HG03457 (cell line): ENCODE data around the gene PRDX5.

Experiments
- ATAC-seq: cut with Tn5 transposase; IDR thresholded peaks from one replicate; pipeline ENCODE4 v1.9.1; 2021; ENCODE audit warnings: moderate number of reproducible peaks; ENCODE audit not compliant: unreplicated experiment

PRDX5 gene

DNA sequence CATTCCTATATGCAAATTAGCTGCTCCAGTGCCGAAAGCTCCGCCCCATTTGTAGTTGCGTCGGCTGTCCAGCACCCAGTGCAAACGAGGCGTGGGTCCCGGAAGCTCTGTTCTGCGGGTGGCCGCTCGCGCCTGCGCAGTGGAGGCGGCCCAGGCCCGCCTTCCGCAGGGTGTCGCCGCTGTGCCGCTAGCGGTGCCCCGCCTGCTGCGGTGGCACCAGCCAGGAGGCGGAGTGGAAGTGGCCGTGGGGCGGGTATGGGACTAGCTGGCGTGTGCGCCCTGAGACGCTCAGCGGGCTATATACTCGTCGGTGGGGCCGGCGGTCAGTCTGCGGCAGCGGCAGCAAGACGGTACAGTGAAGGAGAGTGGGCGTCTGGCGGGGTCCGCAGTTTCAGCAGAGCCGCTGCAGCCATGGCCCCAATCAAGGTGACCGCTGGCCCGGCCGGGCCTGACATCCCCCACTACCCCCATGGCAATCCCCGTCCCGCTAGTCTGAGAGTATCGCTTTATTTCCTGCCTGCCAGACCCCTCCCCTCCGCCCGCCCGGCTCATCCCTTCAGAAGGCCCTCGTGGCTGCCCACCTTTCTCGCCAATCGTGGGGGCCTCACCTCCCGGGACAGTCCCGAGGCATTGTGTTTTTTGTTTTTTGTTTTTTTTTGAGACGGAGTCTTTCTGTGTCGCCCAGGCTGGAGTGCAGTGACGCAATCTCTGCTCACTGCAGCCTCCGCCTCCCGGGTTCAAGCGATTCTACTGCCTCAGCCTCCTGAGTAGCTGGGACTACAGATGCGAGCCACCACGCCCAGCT, at the start of gene PRDX5:
Gene PRDX5 (plus strand): TSS at position 161 of the 805 bp plus-strand sequence. CDS start 95 bp downstream, at position 256.
- peak; percentile 46 for ATAC-seq

- ATAC-seq, result peak; percentile 7
These were observed 48.9 kb upstream of the PRDX5 start for GRCh38 chr11:64268893-64269539.

- ATAC-seq, result peak; percentile 45
These were observed 48.2 kb upstream of the PRDX5 start for GRCh38 chr11:64269540-64270220.

GRCh38 chr11:64275031-64275800, 42.7 kb upstream of the PRDX5 start:
- ATAC-seq, result no peak

GRCh38 chr11:64275841-64276240, 42.1 kb upstream of the PRDX5 start:
- no peak for ATAC-seq

DNA sequence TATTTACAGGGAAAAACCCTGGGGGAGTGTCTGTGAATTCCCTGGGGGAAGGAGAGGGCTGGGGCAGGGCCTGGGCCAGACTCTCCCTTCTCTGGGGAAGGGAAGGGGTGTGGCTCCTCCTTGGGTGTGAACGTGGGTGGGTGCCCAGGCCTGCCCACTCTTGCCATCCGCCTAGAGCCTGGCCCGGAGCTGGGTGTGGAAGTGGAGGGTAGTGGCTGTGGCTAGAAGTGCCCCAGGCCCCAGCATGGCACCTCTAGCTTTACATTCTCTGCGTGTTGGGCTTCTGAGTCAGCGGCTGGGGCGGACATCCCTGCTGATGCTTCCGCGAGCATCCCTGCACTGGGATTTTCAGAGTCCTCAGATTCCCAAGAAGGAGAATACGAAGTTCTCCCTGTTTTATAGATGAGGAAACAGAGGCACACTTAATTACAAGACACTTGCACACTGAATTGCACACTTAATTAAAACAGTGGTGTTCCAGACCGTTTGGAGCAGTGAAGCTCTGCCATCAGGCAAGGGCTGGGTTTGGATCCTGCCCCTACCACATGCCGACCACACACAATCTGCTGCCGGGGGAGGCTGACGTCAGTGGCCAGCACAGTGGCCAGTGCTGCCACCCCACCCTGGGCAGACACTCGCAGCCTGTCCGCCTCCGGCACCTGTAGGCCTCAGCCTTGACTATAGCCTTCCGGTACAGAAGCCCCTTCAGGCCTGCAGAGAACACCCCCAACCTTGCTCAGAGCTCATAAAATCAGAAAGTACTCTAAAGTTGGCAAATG, 41.1 kb upstream of the PRDX5 start:
- no peak for ATAC-seq

GRCh38 chr11:64278576-64279190, 39.2 kb upstream of the PRDX5 start:
- ATAC-seq, result no peak

GRCh38 chr11:64281957-64282770, 35.8 kb upstream of the PRDX5 start:
- no peak for ATAC-seq

DNA sequence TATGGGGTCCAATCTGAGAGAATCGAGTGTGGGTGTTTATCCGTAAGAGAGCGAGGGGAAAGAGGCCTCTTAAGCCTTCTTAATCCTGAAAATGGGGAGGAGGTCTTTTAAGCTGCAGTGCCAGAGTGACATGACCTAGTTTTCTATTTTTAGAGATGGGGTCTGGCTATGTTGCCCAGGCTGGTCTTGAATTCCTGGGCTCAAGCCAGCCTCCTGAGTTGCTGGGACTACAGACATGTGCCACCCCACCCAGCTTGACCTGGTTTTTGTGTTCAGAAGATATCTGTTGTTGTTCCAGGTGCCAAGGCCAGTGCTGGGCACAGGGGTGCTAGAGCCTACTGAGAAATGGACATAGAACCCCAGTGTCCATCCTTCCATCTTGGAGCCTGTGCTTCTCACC, 34.8 kb upstream of the PRDX5 start:
- no peak for ATAC-seq

- ATAC-seq, result peak; percentile 53
These were observed 33.6 kb upstream of the PRDX5 start, which contains the start of gene BAD for GRCh38 chr11:64284048-64284961. TSS of gene BAD (minus strand) at chr11:64284665. CDS start at chr11:64284368, 297 bp downstream.

GRCh38 chr11:64284962-64285884, 32.7 kb upstream of the PRDX5 start, which contains the start of gene GPR137:
TSS of gene GPR137 (plus strand) at chr11:64285848. CDS start at chr11:64286525, 677 bp downstream.
- ATAC-seq, result peak; percentile 37

DNA sequence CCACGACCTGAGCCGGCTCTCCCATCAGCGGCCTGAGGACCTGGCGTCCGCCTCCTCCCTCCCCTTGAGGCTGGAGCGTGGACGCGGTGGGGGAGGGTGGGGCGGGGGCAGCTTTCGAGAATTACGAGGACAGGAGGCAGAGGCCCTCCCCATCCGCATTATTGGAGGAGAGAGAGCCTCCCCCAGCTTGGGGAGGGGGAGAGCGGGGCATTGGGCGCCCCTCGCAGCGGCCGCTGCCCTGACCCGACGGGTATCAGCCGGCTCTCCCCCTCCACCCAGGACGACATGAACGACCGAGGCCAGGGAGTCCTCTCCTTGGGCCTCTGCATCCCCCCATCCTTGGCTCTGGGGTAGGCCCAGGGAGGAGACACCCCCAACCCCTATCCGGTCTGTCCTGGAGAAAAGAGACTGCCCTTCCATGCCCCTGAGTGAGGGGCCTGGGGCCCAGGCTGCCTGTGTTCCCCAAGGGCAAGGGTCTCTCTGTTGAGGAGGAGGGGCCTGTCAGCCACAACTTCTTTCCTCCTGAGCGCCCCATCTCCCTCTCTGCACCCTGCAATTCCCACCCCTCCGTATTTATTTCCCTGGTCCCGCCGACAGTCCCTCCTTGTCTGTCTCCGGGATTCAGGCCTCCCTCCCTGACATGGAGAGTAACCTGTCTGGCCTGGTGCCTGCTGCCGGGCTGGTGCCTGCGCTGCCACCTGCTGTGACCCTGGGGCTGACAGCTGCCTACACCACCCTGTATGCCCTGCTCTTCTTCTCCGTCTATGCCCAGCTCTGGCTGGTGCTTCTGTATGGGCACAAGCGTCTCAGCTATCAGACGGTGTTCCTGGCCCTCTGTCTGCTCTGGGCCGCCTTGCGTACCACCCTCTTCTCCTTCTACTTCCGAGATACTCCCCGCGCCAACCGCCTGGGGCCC, 31.8 kb upstream of the PRDX5 start:
- no peak for ATAC-seq

DNA sequence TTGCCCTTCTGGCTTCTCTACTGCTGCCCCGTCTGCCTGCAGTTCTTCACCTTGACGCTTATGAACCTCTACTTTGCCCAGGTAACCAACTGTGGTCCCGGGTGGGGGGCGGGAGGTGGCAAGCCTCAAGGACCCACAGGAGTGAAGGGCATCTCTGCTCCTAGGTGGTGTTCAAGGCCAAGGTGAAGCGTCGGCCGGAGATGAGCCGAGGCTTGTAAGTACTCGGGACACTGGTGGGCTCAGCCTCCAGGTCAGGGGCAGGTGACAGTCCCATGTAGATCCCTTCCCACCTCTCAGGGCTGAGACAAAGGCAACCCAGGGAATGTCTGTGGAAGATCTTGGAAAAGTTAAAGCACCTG, 31.1 kb upstream of the PRDX5 start:
- ATAC-seq, result no peak

GRCh38 chr11:64287676-64288352, 30.1 kb upstream of the PRDX5 start:
- no peak for ATAC-seq

GRCh38 chr11:64288353-64288750, 29.6 kb upstream of the PRDX5 start:
- ATAC-seq, result no peak
